ENCODE measurements around the gene CHM.

The CHM gene

DNA sequence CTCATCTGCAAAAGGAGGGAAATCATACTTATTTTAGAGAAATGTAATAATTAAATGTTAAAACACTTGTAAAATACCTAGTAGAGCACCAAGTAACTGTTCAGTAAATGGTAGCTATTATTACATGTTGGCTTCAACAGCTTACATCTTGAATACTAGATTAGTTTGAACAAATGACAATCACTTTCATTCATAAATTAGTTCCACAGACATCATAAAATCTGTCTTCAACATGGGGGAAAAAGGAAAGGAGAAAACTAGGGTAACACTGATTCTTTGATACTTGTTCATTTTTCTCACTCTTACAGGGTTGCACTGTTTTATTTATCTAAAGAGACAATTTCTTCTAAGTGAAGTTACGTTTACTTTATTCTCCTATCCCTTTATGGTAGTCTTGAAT is 51.7 kb downstream of the CHM start:
- TF ChIP-seq, protein P1, sequence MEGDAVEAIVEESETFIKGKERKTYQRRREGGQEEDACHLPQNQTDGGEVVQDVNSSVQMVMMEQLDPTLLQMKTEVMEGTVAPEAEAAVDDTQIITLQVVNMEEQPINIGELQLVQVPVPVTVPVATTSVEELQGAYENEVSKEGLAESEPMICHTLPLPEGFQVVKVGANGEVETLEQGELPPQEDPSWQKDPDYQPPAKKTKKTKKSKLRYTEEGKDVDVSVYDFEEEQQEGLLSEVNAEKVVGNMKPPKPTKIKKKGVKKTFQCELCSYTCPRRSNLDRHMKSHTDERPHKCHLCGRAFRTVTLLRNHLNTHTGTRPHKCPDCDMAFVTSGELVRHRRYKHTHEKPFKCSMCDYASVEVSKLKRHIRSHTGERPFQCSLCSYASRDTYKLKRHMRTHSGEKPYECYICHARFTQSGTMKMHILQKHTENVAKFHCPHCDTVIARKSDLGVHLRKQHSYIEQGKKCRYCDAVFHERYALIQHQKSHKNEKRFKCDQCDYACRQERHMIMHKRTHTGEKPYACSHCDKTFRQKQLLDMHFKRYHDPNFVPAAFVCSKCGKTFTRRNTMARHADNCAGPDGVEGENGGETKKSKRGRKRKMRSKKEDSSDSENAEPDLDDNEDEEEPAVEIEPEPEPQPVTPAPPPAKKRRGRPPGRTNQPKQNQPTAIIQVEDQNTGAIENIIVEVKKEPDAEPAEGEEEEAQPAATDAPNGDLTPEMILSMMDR (IDR thresholded peaks at IDR 0.05; ENCODE audit: low read depth, low read length, missing control alignments), result no peak
- H3K4me3 ChIP-seq (replicated peaks; ENCODE audit: low read depth, low read length), result no peak overlapping the region
- DNase-seq (ENCODE audit: extremely low read depth, low read depth), result no peak

DNA sequence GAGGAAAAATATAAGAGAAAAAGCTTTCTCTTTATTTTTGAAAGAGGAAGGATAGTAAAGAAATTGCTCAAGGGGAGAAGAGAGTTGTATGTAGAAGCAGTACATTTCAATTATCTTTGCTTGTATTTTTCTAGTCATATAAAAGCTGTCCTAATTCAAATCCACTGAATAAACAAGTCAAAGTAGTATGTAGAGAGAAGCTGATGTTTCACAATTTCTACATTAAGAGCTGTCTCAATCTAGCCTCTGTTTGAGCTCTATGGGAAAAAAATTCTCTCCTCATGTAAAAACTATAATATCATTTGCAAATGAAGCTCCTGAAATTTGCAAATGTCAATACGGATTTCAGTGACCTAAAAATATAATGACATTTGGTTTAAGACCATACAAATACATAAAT is 52.6 kb downstream of the CHM start:
- TF ChIP-seq, protein P1 (IDR thresholded peaks at IDR 0.05; ENCODE audit: low read depth, low read length, missing control alignments), result no peak
- no peak overlapping the region for H3K4me3 ChIP-seq (replicated peaks; ENCODE audit: low read depth, low read length)
- no peak for DNase-seq (ENCODE audit: extremely low read depth, low read depth)

DNA sequence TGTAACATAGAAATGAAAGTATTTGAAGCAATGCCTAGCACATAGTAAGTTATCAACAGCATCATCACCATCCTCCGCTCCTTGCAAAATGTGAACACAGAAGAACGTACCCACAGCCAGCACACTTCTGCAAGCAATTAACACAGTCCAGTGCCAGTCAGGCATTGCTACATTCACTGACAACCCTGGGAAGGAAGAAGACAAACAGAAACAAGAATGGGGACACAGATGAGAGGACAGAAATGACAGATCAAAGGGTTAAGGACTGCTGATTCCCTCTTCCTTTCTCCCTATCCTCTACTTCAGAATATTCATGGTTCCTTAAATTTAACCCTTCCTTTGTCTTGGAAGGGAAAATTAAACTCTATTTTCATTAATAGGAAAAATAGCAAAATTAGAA is 53.1 kb downstream of the CHM start:
- TF ChIP-seq, protein P1 (IDR thresholded peaks at IDR 0.05; ENCODE audit: low read depth, low read length, missing control alignments), result no peak
- no peak for DNase-seq (ENCODE audit: extremely low read depth, low read depth)
- no peak overlapping the region for H3K4me3 ChIP-seq (replicated peaks; ENCODE audit: low read depth, low read length)

DNA sequence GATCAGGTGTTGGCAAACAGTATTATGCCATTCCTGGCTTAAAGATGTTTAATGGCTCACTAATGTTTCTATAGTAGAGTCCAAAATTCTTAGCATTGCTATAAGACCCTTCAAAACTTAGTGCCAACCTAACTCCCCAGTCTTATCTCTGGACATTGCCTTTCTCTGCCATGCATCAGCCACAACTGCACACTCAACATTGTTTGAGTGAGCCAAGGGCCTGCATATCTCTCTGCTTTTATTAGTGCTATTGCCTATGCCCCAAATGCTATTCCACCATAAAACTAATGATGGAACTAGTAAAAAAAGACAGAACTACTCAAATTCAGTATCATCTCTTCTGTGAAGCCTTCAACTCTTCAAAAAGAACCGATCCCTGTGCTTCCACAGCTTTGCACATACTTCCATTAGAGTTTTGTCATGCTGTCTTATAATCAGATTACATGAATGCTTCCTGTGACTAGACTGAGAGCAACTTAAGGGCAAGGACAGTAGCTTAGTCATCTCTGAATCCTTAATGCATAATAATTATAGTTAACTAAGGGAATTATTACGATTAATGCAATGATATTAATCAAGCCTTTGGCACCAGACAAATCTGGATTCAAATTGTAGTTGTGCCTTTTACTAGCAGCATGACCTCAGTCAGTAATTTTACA is 53.7 kb downstream of the CHM start:
- no peak for DNase-seq (ENCODE audit: extremely low read depth, low read depth)
- H3K4me3 ChIP-seq (replicated peaks; ENCODE audit: low read depth, low read length), result no peak overlapping the region
- TF ChIP-seq, protein P1 (IDR thresholded peaks at IDR 0.05; ENCODE audit: low read depth, low read length, missing control alignments), result no peak

DNA sequence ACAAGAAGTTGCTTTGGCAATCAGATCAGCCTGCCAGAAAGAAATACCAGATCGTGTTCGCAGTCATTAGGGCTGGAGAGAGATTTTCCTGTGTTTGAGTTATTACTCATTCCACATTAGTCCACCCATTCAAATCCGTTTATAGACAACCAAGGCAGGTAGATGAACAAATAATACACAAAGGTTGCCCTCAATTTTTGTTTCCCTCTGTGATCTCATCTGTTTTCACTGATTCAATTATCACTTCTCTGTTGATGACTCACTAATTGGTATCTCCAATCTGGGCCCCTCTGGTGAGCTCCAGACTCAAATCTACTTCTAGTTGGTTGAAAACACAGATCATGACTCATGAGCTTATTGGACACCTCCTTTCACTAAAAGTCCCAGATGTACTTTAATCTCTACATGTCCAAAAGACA is 54.5 kb downstream of the CHM start:
- H3K4me3 ChIP-seq (replicated peaks; ENCODE audit: low read depth, low read length), result no peak overlapping the region
- no peak for DNase-seq (ENCODE audit: extremely low read depth, low read depth)
- TF ChIP-seq, protein P1 (IDR thresholded peaks at IDR 0.05; ENCODE audit: low read depth, low read length, missing control alignments), result no peak

DNA sequence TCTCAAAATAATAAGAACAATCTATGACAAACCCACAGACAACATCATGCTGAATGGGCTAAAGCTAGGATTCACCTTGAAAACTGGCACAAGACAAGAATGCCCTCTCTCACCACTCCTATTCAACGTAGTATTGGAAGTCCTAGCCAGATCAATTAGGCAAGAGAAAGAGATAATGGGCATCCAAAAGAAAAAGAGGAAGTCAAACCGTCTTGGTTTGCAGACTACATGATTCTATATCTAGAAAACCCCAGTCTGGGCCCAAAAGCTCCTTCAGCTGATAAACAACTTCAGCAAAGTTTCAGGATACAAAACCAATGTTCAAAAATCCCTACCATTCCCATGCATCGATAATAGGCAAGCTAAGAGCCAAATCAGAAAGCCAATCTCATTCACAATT is 59.0 kb downstream of the CHM start:
- no peak overlapping the region for H3K4me3 ChIP-seq (replicated peaks; ENCODE audit: low read depth, low read length)
- DNase-seq (ENCODE audit: extremely low read depth, low read depth), result no peak
- TF ChIP-seq, protein P1 (IDR thresholded peaks at IDR 0.05; ENCODE audit: low read depth, low read length, missing control alignments), result no peak

DNA sequence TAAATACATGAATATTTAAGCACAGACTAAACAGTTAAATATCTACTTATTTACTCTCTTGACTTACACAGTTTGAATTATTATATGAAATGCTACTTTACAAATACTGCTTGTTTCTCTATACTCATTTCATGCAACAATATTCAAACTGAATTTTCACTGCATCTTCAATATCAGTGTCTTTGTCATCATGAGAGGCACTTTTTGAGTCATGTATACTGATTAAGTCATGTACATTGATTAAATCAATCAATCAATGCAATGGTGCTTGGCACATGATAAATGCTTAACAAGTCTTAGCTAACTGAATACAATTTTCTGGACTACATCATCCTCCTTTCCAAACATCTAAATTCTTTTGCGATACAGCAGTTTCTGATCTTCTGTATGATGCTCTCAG is 67.1 kb downstream of the CHM start:
- H3K4me3 ChIP-seq (replicated peaks; ENCODE audit: low read depth, low read length), result no peak overlapping the region
- TF ChIP-seq, protein P1 (IDR thresholded peaks at IDR 0.05; ENCODE audit: low read depth, low read length, missing control alignments), result no peak
- no peak for DNase-seq (ENCODE audit: extremely low read depth, low read depth)
